Measurements from ENCODE around the gene SPRED2.

GRCh38 chr2:65456886-65457285 is 24.5 kb upstream of the SPRED2 start:
- TF ChIP-seq CTCF (IDR thresholded peaks at IDR 0.05; ENCODE audit: low read depth, low read length) = no peak
- TF ChIP-seq POLR2A (IDR thresholded peaks at IDR 0.05; ENCODE audit: extremely low read depth, insufficient read length) = no peak
